Measurements from ENCODE around the gene CCDC66.

- no peak for TF ChIP-seq CTCF (conservative IDR thresholded peaks at IDR 0.05; ENCODE audit: low read depth, low read length)
- TF ChIP-seq NFE2L2 (IDR thresholded peaks at IDR 0.05; ENCODE audit: low read depth, low read length) = no peak
- no peak for TF ChIP-seq RAD21 (IDR thresholded peaks at IDR 0.05; ENCODE audit: low read length)
- no peak for TF ChIP-seq POLR2A (IDR thresholded peaks at IDR 0.05; ENCODE audit: low read depth, low read length)
- TF ChIP-seq BHLHE40 (IDR thresholded peaks at IDR 0.05; ENCODE audit: low read depth, low read length) = no peak
- no peak for TF ChIP-seq MXI1 (IDR thresholded peaks at IDR 0.05; ENCODE audit: borderline replicate concordance, low read depth, low read length)
- no peak for TF ChIP-seq SMC3 (IDR thresholded peaks at IDR 0.05; ENCODE audit: low read depth, low read length)
- TF ChIP-seq CEBPB (IDR thresholded peaks at IDR 0.05; ENCODE audit: low read depth, low read length) = no peak
- no peak for TF ChIP-seq USF2 (IDR thresholded peaks at IDR 0.05; ENCODE audit: low read depth, low read length)
- no peak for TF ChIP-seq RFX5 (IDR thresholded peaks at IDR 0.05; ENCODE audit: low read depth, low read length)
Observed at GRCh38 chr3:56525291-56525690, 31.7 kb upstream of the CCDC66 start.
